NCI-H526 treated with DMSO at 0.1 percent for 48 hours (cell line): ENCODE results near the gene HERC2.
"Not testable (repeated sequence)": the region's sequence is repeated elsewhere in the genome, so short reads cannot be mapped to it uniquely, and the experiment has no call there.

ENCODE experiments used
- DNase-seq: peaks from one replicate; lab custom pipeline; 2025; lab: John Stamatoyannopoulos, UW

The HERC2 gene

GRCh38 chr15:28281876-28282275, 40.1 kb downstream of the HERC2 start:
- DNase-seq = no peak

- DNase-seq = no peak
These were observed 47.3 kb downstream of the HERC2 start for GRCh38 chr15:28274635-28275034.

- DNase-seq = no peak
These were observed 47.9 kb downstream of the HERC2 start for GRCh38 chr15:28273873-28274610.

- DNase-seq = no peak
These were observed 48.5 kb downstream of the HERC2 start for GRCh38 chr15:28273468-28273867.

- no peak for DNase-seq
These were observed 49.4 kb downstream of the HERC2 start for GRCh38 chr15:28272587-28272986.

- DNase-seq = no peak
These were observed 50.2 kb downstream of the HERC2 start for GRCh38 chr15:28271697-28272260.

- DNase-seq = no peak
These were observed 52.9 kb downstream of the HERC2 start for GRCh38 chr15:28269097-28269496.

GRCh38 chr15:28267727-28268126, 54.3 kb downstream of the HERC2 start:
- no peak for DNase-seq

- DNase-seq = no peak
These were observed 56.5 kb downstream of the HERC2 start for GRCh38 chr15:28265334-28266019.

- no peak for DNase-seq
These were observed 57.8 kb downstream of the HERC2 start for GRCh38 chr15:28264166-28264565.

GRCh38 chr15:28262438-28262837, 59.5 kb downstream of the HERC2 start:
- DNase-seq = no peak

GRCh38 chr15:28260722-28261121, 61.3 kb downstream of the HERC2 start:
- no peak for DNase-seq

GRCh38 chr15:28260317-28260716, 61.7 kb downstream of the HERC2 start:
- no peak for DNase-seq

GRCh38 chr15:28255965-28256364, 66.0 kb downstream of the HERC2 start:
- no peak for DNase-seq

GRCh38 chr15:28252831-28253230, 69.1 kb downstream of the HERC2 start:
- DNase-seq = no peak

- DNase-seq = no peak
These were observed 75.4 kb downstream of the HERC2 start for GRCh38 chr15:28246605-28247004.

GRCh38 chr15:28243901-28244300, 78.1 kb downstream of the HERC2 start:
- DNase-seq = no peak

- no peak for DNase-seq
These were observed 78.6 kb downstream of the HERC2 start for GRCh38 chr15:28243399-28243798.

GRCh38 chr15:28238296-28238695, 83.7 kb downstream of the HERC2 start:
- DNase-seq = not testable (repeated sequence)

GRCh38 chr15:28231743-28232142, 90.2 kb downstream of the HERC2 start:
- not testable (repeated sequence) for DNase-seq

- DNase-seq = not testable (repeated sequence)
These were observed 90.6 kb downstream of the HERC2 start for GRCh38 chr15:28231336-28231735.

GRCh38 chr15:28228990-28229640, 92.9 kb downstream of the HERC2 start:
- not testable (repeated sequence) for DNase-seq

GRCh38 chr15:28228096-28228495, 93.9 kb downstream of the HERC2 start:
- DNase-seq = no peak
